ENCODE data around the gene APBB2. TPM values are rescaled to one million over a fixed set of nuclear protein-coding genes. Genes with fewer than 3 reads are reported as not detected.
A peak's percentile ranks its signal among the peaks of the same experiment; 100 is the strongest.

APBB2 gene
- total RNA-seq, 1 experiment from 2014 or later = 49.0 TPM

GRCh38 chr4:41098093-41099048 is 116.0 kb downstream of the APBB2 start (continued):
- TF ChIP-seq, protein P1, sequence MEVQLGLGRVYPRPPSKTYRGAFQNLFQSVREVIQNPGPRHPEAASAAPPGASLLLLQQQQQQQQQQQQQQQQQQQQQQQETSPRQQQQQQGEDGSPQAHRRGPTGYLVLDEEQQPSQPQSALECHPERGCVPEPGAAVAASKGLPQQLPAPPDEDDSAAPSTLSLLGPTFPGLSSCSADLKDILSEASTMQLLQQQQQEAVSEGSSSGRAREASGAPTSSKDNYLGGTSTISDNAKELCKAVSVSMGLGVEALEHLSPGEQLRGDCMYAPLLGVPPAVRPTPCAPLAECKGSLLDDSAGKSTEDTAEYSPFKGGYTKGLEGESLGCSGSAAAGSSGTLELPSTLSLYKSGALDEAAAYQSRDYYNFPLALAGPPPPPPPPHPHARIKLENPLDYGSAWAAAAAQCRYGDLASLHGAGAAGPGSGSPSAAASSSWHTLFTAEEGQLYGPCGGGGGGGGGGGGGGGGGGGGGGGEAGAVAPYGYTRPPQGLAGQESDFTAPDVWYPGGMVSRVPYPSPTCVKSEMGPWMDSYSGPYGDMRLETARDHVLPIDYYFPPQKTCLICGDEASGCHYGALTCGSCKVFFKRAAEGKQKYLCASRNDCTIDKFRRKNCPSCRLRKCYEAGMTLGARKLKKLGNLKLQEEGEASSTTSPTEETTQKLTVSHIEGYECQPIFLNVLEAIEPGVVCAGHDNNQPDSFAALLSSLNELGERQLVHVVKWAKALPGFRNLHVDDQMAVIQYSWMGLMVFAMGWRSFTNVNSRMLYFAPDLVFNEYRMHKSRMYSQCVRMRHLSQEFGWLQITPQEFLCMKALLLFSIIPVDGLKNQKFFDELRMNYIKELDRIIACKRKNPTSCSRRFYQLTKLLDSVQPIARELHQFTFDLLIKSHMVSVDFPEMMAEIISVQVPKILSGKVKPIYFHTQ (CRISPR knock-in tag; IDR thresholded peaks at IDR 0.05) = no peak
- peak; percentile 67 for TF ChIP-seq USF2 (CRISPR knock-in tag; IDR thresholded peaks at IDR 0.05)
- no peak for TF ChIP-seq ZBTB21 (CRISPR knock-in tag; IDR thresholded peaks at IDR 0.05; ENCODE audit: borderline replicate concordance)
- no peak for TF ChIP-seq IRF2 (CRISPR knock-in tag; IDR thresholded peaks at IDR 0.05; ENCODE audit: borderline replicate concordance, low read depth)

- POLR2A ChIA-PET = no interaction called here
- no peaks in the 10 kb centered on the region for H3K36me3 Mint-ChIP-seq
- CTCF ChIA-PET = interaction anchor here (1.7 kb wide), 1 partner anchor 171 kb away, joined by 5 read pairs; no protein-coding TSS in a partner anchor
- H3K4me1 Mint-ChIP-seq = peaks cover 16% of the 10 kb centered on the region; the same call in 1 of the 2 replicates
- H3K27me3 Mint-ChIP-seq (ENCODE audit: low read depth) = no peaks in the 10 kb centered on the region
- ATAC-seq (0 out of 2 replicates have a peak, but pooled peaks have one; percentile 16), DNase-seq (ENCODE audit: low spot score) (no peak)
- peak overlapping the region; percentile 6; the same call in 1 of the 2 replicates for H3K27ac Mint-ChIP-seq
- no peak overlapping the region for H3K4me3 Mint-ChIP-seq
- TF ChIP-seq JUN (CRISPR knock-in tag; IDR thresholded peaks at IDR 0.05) = no peak
- TF ChIP-seq, protein P2, sequence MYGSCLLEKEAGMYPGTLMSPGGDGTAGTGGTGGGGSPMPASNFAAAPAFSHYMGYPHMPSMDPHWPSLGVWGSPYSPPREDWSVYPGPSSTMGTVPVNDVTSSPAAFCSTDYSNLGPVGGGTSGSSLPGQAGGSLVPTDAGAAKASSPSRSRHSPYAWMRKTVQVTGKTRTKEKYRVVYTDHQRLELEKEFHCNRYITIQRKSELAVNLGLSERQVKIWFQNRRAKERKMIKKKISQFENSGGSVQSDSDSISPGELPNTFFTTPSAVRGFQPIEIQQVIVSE (CRISPR knock-in tag; IDR thresholded peaks at IDR 0.05; ENCODE audit: borderline replicate concordance) = no peak
- no peaks in the 10 kb centered on the region for H3K9me3 Mint-ChIP-seq
These were observed 118.4 kb downstream of the APBB2 start for GRCh38 chr4:41095973-41096372.

- ChIA-PET POLR2A (no interaction called here), CTCF (interaction anchor here (1.7 kb wide), 1 partner anchor 171 kb away, joined by 5 read pairs; no protein-coding TSS in a partner anchor)
- TF ChIP-seq ESRRA (CRISPR knock-in tag; IDR thresholded peaks at IDR 0.05; ENCODE audit: borderline replicate concordance) (no peak), ZSCAN18 (CRISPR knock-in tag; IDR thresholded peaks at IDR 0.05) (no peak), ZNF138 (CRISPR knock-in tag; conservative IDR thresholded peaks at IDR 0.05) (no peak), GTF2I (CRISPR knock-in tag; conservative IDR thresholded peaks at IDR 0.05) (no peak), JAZF1 (CRISPR knock-in tag; IDR thresholded peaks at IDR 0.05) (no peak), SMAD4 (CRISPR knock-in tag; IDR thresholded peaks at IDR 0.05) (no peak), GABPB1 (CRISPR knock-in tag; IDR thresholded peaks at IDR 0.05) (no peak), NR3C1 (CRISPR knock-in tag; conservative IDR thresholded peaks at IDR 0.05; ENCODE audit: low read depth) (no peak), JUN (CRISPR knock-in tag; IDR thresholded peaks at IDR 0.05) (no peak)
- TF ChIP-seq, protein P3, sequence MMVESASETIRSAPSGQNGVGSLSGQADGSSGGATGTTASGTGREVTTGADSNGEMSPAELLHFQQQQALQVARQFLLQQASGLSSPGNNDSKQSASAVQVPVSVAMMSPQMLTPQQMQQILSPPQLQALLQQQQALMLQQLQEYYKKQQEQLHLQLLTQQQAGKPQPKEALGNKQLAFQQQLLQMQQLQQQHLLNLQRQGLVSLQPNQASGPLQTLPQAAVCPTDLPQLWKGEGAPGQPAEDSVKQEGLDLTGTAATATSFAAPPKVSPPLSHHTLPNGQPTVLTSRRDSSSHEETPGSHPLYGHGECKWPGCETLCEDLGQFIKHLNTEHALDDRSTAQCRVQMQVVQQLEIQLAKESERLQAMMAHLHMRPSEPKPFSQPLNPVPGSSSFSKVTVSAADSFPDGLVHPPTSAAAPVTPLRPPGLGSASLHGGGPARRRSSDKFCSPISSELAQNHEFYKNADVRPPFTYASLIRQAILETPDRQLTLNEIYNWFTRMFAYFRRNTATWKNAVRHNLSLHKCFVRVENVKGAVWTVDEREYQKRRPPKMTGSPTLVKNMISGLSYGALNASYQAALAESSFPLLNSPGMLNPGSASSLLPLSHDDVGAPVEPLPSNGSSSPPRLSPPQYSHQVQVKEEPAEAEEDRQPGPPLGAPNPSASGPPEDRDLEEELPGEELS (CRISPR knock-in tag; IDR thresholded peaks at IDR 0.05) = no peak
- TF ChIP-seq, protein P4, sequence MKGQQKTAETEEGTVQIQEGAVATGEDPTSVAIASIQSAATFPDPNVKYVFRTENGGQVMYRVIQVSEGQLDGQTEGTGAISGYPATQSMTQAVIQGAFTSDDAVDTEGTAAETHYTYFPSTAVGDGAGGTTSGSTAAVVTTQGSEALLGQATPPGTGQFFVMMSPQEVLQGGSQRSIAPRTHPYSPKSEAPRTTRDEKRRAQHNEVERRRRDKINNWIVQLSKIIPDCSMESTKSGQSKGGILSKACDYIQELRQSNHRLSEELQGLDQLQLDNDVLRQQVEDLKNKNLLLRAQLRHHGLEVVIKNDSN (CRISPR knock-in tag; IDR thresholded peaks at IDR 0.05) = no peak
- TF ChIP-seq, protein P5, sequence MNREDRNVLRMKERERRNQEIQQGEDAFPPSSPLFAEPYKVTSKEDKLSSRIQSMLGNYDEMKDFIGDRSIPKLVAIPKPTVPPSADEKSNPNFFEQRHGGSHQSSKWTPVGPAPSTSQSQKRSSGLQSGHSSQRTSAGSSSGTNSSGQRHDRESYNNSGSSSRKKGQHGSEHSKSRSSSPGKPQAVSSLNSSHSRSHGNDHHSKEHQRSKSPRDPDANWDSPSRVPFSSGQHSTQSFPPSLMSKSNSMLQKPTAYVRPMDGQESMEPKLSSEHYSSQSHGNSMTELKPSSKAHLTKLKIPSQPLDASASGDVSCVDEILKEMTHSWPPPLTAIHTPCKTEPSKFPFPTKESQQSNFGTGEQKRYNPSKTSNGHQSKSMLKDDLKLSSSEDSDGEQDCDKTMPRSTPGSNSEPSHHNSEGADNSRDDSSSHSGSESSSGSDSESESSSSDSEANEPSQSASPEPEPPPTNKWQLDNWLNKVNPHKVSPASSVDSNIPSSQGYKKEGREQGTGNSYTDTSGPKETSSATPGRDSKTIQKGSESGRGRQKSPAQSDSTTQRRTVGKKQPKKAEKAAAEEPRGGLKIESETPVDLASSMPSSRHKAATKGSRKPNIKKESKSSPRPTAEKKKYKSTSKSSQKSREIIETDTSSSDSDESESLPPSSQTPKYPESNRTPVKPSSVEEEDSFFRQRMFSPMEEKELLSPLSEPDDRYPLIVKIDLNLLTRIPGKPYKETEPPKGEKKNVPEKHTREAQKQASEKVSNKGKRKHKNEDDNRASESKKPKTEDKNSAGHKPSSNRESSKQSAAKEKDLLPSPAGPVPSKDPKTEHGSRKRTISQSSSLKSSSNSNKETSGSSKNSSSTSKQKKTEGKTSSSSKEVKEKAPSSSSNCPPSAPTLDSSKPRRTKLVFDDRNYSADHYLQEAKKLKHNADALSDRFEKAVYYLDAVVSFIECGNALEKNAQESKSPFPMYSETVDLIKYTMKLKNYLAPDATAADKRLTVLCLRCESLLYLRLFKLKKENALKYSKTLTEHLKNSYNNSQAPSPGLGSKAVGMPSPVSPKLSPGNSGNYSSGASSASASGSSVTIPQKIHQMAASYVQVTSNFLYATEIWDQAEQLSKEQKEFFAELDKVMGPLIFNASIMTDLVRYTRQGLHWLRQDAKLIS (CRISPR knock-in tag; IDR thresholded peaks at IDR 0.05; ENCODE audit: borderline replicate concordance) = no peak
- no peak for DNase-seq (ENCODE audit: low spot score)
- Mint-ChIP-seq H3K9me3 (no peaks in the 10 kb centered on the region), H3K27me3 (ENCODE audit: low read depth) (no peaks in the 10 kb centered on the region), H3K27ac (no peak overlapping the region), H3K36me3 (no peaks in the 10 kb centered on the region), H3K4me3 (no peak overlapping the region), H3K4me1 (peaks cover 16% of the 10 kb centered on the region; the same call in 1 of the 2 replicates)
- ATAC-seq = no peak
These were observed 119.0 kb downstream of the APBB2 start for GRCh38 chr4:41095192-41095872.
